Heart left ventricle (tissue), 13 donors: ENCODE data around the gene TCIRG1.

ENCODE experiments used
- CTCF ChIP-seq, 12 donors: fragments of 200-600 bp; sonication (generic) in 4 of 12; IDR thresholded peaks; one replicate each; pipeline versions ENCODE4 v1.5.0 to v1.8.0; 2018 to 2022; ENCODE audit warnings: antibody characterized with exemption in 12 of 12, mild to moderate bottlenecking in 5 of 12
- POLR2A ChIP-seq, 2 donors: fragments of 450-650 bp; IDR thresholded peaks; one replicate each; pipeline ENCODE4 v1.6.1; 2017; ENCODE audit warnings: antibody characterized with exemption in 2 of 2, mild to moderate bottlenecking in 2 of 2, moderate library complexity in 2 of 2
- donor health status: ischemic (EF 13 %, LVEDD 7.1; RV severe dilation, severe dysfunction).
- donor health status: DM: no; HTN: yes; CAD: no.
- donor health status: DM: no; HTN: no; CAD: no.
- donor health status: ischemic (EF 25% LVEDD 6.9; RV normal size, moderate dysfunction).
- donor health status: ischemic (EF 25% LVEDD 5.7; RV mildly dilated, moderate dysfunction).
- donor health status: ischemic (EF 35%, LVEDD 5.7; RV mildly dilated, moderate dysfunction).
- donor health status: nonischemic (EF 11% LVEDD 7.7; RV severe dilation, severe dysfunction).
- donor health status: DM: yes; HTN: yes; CAD: no.
- donor health status: PGD.
- donor health status: ischemic (EF 29% LVEDD 5.4; RV normal size, mild dysfunction).
- donor health status: nonischemic (EF 23%, LVEDD 6.1; RV moderate dilation, normal function).

- TF ChIP-seq CTCF (IDR thresholded peaks at IDR 0.05) (no peak), POLR2A (IDR thresholded peaks at IDR 0.05) (no peak)
Measured at GRCh38 chr11:68031144-68031464, 7.7 kb upstream of the TCIRG1 start.
